GM18511 (cell line): ENCODE results near the gene MSI1.

Experiments
- ATAC-seq: cut with Tn5 transposase; IDR thresholded peaks from one replicate; pipeline ENCODE4 v1.9.1; 2021; ENCODE audit warnings: mild to moderate bottlenecking, moderate library complexity; ENCODE audit not compliant: unreplicated experiment

The MSI1 gene

GRCh38 chr12:120377611-120378010 is 8.6 kb upstream of the MSI1 start:
- ATAC-seq = no peak

GRCh38 chr12:120376934-120377572 is 8.1 kb upstream of the MSI1 start:
- no peak for ATAC-seq

GRCh38 chr12:120376416-120376815 is 7.5 kb upstream of the MSI1 start:
- ATAC-seq = no peak

GRCh38 chr12:120376009-120376408 is 7.0 kb upstream of the MSI1 start:
- ATAC-seq = no peak

- ATAC-seq = no peak
Observed at GRCh38 chr12:120373683-120374082, 4.7 kb upstream of the MSI1 start.

GRCh38 chr12:120370343-120371243 is 1.6 kb upstream of the MSI1 start:
- ATAC-seq = no peak

GRCh38 chr12:120369603-120370342 is 809 bp upstream of the MSI1 start:
- ATAC-seq = no peak

- no peak for ATAC-seq
Observed at GRCh38 chr12:120367924-120368788, 808 bp downstream of the MSI1 start.

- ATAC-seq = no peak
Observed at GRCh38 chr12:120367233-120367923, 1.6 kb downstream of the MSI1 start.

GRCh38 chr12:120366845-120367232 is 2.1 kb downstream of the MSI1 start:
- no peak for ATAC-seq

- no peak for ATAC-seq
Observed at GRCh38 chr12:120366341-120366705, 2.6 kb downstream of the MSI1 start.

GRCh38 chr12:120365675-120366340 is 3.2 kb downstream of the MSI1 start:
- ATAC-seq = no peak

- no peak for ATAC-seq
Observed at GRCh38 chr12:120364487-120364886, 4.5 kb downstream of the MSI1 start.

- ATAC-seq = no peak
Observed at GRCh38 chr12:120363274-120363855, 5.6 kb downstream of the MSI1 start.

GRCh38 chr12:120362516-120363273 is 6.3 kb downstream of the MSI1 start:
- ATAC-seq = no peak

- no peak for ATAC-seq
Observed at GRCh38 chr12:120361506-120362208, 7.3 kb downstream of the MSI1 start.

- ATAC-seq = no peak
Observed at GRCh38 chr12:120359128-120359527, 9.8 kb downstream of the MSI1 start.
